GM21825 (cell line): ENCODE data around the gene TSPAN3.

Experiments
- ATAC-seq: cut with Tn5 transposase; IDR thresholded peaks from one replicate; pipeline ENCODE4 v1.9.1; 2021; ENCODE audit warnings: mild to moderate bottlenecking, moderate library complexity; ENCODE audit not compliant: unreplicated experiment

TSPAN3 gene

DNA sequence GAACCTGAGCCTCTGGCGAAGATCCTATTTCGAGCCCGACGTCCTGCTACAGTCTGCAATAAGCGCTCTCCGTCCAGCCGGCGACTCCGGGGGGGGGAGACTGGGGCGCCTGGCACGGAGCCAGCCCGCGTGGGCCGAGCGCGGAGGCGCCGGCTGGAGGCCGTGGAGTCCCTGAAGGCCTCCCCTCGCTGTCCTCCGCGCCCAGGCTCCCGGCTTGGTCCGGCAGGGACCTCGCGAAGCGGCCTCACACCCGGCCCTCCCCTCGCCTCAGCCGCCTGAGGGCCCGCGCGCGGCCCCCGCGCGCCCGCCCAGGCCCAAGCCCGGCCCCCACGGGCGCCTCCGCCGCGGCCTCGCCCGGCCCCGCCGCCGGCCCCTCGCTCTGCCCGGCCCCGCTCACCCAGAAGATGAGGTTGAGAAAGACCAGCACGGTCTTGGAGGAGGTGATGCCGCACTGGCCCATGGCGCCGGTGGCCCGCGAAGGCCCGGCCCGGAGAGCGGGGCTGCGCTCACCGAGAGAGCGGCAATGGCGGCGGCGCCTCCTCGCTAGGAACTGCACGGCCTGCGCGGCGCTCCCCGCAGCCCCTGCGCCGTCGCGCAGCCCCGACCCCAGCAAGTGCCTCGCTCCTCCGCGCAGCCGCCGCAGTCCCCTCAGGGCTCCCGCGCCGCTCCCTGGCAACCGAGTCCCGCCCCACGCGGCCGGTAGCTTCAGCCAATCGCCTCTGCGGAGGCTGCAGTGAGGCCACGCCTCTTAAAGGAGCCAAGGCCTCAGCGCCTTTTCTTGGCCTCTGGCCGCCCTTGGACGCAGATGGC lies at the start of gene TSPAN3:
TSPAN3 (minus strand) TSS at position 615 of the 810 bp plus-strand sequence; CDS start at position 460, 155 bp downstream.
- ATAC-seq, result peak; percentile 91

DNA sequence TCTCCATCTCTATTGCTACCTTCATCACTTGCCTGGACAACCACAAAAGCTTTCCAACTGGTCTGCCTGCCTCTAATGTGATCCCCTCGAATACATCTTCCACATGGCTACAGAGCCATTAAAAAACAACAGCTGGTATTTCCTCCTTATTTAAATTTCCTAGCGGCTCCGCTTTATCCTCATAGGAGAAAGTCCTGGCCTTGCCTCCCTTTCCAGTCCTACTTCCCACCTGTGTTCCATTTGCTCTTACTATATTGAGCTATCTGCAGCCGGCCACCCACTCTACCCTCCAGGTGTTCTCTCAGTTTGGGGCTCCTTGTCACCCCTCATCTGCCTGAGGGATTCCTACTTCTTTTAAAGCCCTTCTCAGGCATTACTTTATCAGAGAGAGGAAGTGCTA lies 49.7 kb upstream of the TSPAN3 start:
- no peak for ATAC-seq

DNA sequence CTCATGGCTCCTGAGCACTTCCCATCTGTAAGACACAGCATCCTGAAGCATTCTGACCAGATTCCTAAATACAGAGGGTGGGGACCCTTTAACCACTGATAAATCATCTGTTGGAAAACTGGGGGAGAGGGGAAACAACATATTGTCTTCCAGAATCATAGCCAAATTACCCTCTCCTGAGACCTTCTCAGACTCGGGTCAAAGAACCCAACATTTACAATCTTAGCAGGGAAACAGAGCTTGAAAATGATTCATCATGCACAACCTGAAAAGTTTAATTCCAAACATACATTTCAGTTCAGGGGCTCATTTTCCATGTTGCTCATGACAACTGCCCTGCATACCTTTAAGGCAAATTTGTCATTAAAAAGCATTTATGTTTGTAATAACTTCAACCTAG lies 48.5 kb upstream of the TSPAN3 start:
- no peak for ATAC-seq

DNA sequence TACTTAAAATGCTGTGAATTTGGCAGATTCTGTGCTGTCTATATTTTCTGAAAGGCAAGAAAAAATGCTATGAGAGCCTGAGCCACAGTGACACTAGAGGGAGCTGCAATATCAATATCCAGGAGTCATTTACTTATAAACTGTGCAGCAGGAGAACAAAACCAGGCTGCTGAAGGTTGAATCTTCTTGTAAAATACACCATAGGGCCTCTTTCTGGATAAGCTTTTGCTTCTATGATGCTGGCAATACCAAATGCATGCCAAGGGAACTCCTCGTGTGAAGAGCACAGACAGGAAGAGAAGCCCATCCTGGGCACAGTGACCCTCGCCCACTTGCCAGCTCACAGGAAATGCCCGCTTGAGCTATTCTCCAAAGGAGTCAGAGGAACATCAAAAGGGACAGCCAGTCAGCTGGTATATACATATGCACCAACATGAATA lies 48.0 kb upstream of the TSPAN3 start:
- no peak for ATAC-seq

DNA sequence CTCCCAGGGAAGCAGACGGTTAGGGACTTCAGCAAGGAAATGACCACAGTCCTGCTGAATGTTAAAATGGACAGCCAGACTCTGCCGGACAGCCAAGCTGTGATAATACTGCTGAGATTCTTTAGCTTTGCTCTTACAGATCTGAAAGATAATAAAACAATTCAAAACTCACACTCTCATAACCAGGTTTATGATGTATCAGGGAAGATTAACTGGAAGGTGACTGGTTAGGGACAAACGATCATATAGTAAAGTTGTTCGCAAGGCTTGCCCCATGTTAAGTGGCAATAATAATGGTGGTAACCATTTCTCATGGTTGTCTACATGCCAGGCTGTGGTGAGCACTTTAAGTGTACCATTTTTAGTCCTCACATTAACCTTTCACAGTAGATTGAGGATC lies 44.3 kb upstream of the TSPAN3 start:
- ATAC-seq, result no peak

DNA sequence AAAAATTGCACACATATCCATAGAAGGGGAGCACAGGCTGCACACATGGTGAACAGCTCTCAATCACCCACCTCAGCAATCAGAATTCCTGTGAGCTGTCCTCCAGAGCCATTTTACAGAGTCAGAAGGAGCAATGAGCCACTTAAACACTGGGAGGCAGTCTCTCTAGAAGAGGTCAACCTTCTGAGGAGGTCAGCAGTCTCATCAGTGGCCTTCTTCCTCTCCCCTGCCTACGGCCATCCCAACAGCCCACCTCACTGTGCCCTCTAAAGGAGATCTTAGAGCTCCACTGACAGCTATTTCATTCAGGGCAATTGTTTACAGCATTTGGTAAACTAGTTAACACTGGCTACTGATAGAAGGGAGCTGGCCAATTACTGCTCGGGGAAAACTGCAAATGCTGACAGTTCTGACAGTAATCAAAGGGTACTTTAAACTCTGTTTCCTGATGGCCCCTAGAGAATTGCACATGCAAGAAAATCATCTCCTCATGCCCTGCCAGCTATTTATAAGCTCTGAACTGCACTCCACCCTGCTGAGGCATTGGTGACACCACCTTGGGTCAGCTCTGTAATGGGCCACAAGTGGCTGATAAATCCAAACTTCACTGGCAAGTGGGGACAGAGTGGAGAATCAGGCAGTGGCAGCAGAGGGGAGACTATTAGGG lies 42.1 kb upstream of the TSPAN3 start:
- no peak for ATAC-seq

DNA sequence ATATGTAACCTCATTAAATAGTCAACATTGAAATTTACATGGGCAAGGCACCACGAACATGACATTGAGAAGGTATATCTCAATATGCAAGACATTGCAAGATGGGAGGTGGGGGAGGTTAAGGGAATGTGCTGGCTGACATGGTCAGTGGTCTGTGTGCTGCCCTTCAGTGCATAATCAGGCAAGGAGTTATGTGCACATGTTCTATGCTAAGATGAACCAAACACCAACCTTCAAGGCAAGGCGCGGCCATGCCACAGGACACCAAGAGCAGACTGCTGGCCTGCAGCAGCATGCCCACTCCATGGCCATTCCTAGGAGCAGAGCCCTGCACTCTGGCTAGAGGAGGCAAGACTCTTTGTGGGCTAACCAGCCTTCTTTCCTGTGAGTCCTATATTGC lies 40.9 kb upstream of the TSPAN3 start:
- no peak for ATAC-seq

DNA sequence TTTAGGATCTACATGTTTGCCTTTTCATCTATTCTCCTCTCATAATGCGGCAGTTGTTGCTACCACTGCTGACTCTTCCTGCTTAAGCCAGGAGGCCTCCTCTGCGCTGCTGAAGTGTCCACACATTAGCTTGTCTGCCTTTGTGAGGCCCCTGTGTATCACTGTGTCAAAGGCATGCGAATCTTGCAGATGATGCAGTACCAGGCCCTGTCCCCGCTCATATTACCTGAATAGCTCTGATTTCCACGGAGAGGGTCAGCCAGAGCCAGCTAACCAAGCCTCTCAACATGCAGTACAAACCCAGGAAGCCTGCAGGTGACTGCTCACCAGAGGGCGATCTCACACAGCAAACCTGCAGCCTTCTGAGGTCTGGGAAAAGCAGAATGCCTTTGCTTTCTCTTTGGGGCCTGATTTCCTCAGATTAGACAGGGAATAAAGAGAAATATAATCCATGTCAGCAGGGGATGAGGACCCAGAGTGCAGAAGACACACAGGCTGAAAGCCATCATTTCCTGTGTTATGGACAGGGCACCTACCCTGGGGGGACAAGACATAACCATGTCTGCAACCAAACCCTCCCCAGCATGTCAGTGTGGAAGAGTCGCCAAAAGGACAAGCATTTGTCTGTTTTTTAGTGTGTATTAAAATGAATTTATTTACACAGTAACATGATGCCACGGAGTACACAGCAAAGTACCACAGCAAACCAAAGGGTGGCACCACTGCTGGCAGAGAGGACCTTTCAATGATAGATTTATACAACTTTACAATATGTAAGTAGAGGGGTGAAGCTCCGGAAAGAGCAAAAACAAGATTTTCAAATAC lies 36.8 kb upstream of the TSPAN3 start:
- ATAC-seq, result no peak

DNA sequence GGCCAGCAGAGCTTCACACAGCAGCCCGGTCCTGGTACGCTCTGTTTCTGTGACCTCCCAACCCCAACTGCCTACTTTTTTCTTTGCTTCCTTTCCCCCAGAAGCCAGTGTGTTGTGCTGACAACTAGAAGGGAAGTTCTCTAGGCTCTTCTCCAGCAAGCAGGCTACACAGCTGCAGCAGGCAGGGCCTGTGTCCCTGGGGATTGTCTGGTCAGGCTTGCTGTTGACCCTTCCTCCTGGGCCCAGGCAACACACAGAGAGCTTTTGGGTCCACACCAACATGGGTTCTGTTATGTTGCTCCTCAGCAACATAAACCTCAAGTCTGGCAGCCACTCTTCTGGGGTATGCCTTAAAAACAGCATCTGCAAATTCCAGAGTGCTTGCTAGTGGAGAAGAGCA lies 36.2 kb upstream of the TSPAN3 start:
- ATAC-seq, result no peak

DNA sequence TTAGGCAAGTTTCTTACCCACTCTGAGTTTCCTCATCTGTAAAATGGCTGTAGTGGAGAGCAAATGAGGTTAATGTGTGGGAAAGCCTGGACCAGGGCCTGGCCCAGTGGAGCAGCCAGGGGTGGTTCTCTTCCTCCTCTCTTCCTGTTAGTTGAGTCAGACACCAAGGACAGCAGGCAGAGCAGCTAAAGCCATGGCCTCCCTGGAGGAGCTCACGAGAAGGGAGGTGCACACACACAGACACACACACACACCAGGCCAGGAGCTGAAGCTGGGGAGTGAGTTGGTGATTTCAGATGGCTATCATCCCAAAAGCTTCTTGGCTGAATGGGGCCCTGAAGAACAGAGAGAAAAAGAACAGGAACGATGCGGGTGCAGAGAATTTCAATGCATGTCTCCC lies 33.2 kb upstream of the TSPAN3 start:
- no peak for ATAC-seq

DNA sequence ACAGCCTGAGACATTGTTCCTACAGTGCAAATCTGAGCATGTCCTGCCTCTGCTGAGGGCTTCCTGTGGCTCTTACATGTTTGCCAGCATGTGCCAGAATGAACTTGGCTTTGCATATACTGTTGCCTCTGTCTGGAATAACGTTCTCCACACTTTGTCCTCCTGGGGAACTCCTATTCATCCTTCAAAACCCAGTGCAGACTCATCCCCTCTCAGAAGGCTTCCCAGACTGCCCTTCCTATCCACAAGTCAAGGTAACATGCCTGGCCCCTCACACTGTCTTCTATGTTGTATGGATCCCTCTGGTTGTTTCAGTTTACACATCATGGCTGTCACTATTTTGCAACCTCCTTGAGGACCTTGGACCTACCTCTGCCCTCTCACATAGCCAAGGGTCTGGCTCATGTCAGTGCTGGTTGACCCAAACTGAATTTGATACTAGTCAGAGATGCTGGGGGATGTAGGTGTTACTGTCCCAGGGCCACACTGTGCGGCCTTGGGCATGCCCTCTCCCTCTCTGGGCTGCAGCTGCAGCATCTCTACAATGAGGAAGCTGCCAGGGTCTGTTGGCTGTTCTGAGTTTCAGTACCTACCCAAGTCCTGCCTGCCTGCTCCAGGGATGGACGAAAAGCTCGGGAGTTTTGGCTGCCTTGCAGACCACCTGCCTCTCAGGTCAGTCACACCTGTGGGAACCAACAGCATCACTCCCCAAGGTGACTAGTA lies 29.0 kb upstream of the TSPAN3 start:
- no peak for ATAC-seq

DNA sequence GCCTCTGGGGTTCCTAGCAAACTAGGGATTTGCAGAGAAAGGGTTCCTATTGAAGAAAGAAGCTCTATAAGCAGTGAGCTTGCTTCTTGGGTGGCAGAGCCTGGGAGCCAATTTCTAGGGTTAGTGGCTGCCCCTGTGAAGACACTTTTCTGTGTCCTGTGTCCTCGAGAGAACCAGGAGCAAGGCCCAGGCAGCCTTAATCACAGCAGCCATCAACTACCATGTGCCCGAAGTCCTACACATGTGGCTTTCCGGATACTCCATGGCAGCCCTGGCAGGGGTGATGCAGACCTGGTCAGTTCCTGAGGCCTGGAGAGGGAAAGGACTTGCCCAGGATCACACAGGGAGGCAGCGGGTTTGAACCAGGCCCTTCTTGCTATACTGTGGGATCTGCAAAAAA lies 27.7 kb upstream of the TSPAN3 start:
- ATAC-seq, result no peak

DNA sequence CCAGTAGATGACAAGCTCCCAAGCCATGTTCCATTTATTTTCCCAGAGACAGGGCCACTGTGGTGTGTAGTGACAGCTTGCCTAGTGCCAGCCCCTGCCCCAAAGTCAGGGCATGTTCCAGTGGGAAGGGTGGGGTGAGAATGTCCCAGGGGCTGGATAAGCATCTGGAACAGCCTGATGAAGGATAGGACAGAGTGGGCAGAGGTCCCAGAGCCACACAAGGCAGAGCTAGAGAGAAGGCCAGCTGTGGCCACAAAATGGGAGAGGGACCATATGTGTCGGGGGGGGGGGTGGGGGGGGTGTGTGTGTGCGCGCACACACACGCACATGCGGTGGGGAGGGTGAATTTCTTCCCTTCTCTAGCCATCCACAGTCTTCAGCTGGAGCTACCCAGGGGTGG lies 27.0 kb upstream of the TSPAN3 start:
- no peak for ATAC-seq

DNA sequence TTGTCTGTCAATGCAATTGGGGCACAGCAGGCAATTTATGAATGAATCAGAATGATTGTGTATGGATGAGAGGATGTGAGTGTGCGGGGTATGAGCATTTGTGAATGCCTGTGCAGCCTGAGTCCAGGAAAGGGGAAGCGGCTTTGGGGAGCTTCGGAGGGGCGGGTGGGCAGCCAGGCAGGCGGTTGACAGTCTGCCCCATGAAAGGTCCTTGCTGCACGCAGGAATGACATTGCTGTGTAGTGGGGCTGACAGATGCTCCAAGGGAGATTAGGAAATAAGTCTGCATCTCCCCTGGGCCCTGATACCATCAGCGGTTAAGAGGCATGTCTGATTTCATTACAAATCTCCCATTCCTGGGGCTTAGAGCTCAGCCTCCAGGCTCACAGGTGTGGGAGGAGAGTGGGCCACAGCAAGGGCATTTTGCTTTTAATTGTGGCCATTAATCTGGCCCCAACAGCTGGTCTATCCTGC lies 26.4 kb upstream of the TSPAN3 start:
- no peak for ATAC-seq

DNA sequence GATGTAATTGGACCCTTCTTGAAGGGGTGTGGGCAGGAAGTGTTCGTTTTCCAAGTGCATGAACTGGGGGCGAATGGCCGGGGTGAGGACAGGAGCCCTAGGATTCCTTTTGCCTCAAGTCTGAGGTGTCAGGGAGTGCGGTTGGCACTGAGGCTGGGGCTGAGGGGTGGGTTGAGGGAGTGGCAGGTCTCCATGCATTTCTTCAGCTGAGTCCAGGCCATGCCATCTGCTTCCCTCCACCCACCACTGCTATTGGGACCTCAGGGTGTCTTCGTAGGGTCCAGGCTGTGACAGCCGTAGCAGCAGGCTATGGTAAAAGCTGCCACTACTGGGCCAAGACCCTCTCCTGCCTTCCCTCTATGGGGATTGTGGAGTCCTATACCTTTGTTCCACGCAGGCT lies 25.6 kb upstream of the TSPAN3 start:
- no peak for ATAC-seq

DNA sequence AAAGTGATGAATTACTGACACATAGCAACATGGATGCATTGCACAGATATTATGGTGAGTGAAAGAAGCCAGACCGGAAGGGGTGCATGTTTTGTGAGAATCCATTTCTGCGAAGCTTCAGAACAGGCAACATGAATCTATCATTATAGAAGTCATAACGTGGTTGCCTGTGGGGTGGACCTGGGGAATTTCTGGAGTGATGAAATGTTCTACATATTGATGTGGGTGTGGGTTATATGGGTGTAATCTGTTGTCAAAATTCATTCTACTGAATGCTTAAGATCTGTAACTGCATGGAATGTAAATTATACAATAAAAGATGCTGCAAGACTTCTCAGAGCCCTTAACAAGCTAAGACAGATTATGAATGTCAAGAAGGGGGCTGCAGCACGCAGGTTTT lies 25.2 kb upstream of the TSPAN3 start:
- no peak for ATAC-seq

DNA sequence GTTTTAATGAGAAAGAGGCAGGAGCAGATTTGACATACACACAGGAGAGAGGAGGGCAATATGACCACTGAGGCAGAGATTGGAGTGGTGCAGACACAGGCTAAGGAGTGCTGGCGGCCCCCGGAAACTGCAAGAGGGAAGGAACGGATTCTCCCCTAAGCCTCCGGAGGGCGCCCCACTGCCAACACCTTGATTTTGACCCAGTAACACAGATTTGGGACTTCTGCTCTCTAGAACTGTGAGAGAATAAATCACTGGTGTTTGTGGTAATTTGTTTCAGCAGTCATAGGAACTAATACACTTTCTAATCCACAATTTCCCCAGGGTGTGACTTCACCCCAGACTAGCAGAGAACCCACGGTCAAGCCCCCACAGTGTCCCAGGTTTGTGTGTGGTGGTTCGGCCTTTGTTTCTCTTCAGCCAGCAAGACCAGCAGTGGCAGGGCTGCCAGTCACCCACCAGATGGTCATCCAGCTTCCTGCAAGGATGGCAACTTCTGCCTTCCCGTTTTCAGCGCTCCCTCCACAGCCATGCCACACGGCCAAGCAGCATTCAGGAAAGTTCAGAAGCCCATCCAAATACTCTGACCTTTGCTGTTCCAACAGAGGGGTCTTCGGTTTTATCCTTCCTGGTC lies 23.6 kb upstream of the TSPAN3 start:
- ATAC-seq, result no peak

DNA sequence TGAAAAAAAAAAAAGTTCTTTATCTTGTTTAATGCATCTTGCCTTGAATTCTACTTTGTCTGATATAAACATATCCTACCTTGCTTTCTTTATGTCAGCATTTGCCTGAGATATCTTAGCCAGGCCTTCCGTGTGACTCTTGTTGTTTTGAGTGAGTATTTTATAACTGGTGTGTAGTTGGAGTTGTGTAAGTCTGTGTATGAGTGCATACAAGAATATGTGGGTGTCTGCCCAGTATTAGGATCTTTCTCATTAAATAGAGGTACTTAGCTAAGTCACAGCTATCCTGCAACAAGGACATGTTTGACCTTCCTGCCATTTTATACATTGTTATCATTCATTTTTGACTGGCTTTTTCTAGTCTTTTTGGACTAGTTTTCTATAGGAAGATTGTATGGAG lies 22.5 kb upstream of the TSPAN3 start:
- ATAC-seq, result no peak

DNA sequence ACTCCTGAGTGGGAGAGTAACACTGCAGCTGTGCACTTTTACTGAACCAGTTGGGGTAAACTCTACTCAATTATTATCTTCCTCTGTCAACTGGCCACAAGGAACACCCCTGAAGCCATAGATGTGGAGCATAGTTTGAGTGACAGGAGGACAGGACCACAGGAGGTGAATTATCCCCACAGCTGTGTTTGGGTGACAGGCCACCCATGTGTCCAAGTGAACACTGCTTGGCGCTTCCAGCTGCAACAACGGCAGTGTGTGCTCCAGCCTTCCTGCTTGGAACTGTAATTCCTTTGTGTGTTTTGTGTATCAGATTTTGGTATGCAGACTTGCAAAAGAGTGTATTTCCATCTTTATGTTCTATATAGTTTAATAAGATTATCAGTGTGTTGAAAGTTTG lies 20.2 kb upstream of the TSPAN3 start:
- ATAC-seq, result no peak

DNA sequence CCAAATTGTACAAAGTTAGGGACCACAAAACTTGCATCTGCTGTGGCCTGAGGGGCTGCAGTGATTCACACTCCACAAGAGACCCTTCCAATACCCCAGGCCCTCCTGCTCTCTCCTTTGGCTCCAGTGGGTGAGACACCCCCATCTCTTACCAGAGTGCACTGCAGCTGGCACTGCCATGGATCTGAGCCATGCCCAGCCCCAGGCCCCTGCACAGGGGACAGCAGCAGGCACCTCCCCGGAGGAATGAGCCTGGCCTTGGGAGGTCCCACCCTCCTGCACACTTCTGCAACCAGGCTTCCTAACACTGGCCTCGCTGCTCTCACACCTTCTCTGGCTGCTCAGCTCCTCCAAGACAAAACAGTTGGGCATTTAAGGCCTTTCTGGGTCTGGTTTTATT lies 16.3 kb upstream of the TSPAN3 start:
- no peak for ATAC-seq
